Measurements from ENCODE around the gene IGFBP1.

IGFBP1 gene

DNA sequence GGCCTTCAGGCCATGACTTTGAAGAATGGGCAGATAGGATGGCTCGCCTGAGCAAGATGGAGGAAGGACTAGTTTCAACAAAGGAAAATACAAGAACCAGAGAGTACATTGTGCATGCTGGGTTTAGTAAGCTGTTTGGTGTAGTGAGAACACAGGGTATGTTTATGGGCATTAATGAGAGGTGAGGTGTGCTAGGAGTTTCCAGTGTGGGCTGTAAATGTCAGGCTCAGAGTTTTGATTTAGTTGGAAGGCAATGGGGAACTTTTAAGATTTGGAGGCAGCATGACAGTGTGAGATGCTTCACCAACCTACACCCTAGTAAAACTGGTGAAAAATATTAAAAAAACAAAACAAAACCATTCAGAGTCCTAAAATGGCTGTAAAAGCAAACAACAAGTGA lies 13.3 kb downstream of the IGFBP1 start:
- no peak for DNase-seq (ENCODE audit: low read depth in 4 of 4, low spot score in 1 of 4)

- DNase-seq (ENCODE audit: low read depth in 4 of 4, low spot score in 1 of 4), result no peak
Measured at GRCh38 chr7:45902820-45903219, 14.5 kb downstream of the IGFBP1 start.

- DNase-seq (ENCODE audit: low read depth in 4 of 4, low spot score in 1 of 4), result no peak
Measured at GRCh38 chr7:45909561-45909960, 21.3 kb downstream of the IGFBP1 start.

DNA sequence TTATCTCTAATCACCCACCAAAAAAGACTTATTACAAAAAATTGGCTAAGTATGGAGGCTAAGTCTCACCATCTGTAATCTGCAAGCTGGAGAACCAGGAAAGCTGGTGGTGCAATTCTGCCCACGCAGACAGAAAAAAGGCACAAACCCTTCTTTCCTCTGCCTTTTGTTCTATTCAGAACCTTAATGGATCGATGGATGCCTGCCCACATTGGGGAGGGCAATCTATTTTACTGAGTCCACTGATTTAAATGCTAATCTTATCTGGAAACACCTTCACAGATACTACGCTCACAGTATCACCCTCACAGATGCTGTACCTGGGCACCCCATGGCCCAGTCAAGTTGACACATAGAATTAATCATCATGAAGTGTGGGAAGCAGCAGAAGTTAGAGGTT lies 22.6 kb downstream of the IGFBP1 start:
- no peak for DNase-seq (ENCODE audit: low read depth in 4 of 4, low spot score in 1 of 4)

DNA sequence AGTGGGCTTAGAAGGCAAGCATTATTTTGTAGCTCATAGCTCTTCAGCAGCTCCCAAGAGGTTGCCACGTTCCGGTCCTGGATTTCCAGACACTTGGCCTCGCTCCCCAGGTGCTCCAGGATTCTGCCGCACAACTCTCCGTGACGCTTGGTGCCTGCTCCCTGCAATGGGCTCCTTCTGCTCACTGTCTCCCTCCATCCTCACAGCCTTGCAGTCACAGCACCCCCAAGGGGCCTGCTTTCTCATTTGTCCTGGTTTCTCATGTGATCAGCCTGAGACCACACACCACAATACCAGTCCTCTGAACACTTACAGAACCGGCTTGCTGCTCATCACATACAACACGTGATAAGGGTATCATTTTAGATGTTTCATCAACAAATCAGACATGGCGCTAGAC lies 23.0 kb downstream of the IGFBP1 start:
- DNase-seq (ENCODE audit: low read depth in 4 of 4, low spot score in 1 of 4), result no peak

GRCh38 chr7:45912972-45913371 lies 24.7 kb downstream of the IGFBP1 start:
- DNase-seq (ENCODE audit: low read depth in 4 of 4, low spot score in 1 of 4), result no peak

DNA sequence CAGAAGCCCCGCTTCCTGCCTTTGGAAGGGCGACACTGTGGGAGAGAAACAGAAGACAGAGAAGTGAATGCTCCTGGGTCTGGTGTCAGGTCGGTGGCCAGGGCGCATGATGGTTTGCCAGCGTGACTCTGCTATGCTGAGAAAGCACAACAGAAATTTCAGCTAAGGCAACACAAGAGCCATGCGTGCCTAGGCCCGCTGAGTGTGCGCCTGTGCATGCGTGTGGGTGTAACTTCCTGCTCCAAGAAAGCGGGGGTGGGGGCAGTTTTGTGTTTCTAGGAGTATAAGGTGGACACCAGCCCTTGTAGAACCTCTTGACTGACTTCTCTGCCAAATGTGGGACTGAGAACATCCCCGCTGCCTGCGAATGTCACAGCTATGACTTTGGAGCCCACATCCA lies 26.6 kb downstream of the IGFBP1 start:
- no peak for DNase-seq (ENCODE audit: low read depth in 4 of 4, low spot score in 1 of 4)

DNA sequence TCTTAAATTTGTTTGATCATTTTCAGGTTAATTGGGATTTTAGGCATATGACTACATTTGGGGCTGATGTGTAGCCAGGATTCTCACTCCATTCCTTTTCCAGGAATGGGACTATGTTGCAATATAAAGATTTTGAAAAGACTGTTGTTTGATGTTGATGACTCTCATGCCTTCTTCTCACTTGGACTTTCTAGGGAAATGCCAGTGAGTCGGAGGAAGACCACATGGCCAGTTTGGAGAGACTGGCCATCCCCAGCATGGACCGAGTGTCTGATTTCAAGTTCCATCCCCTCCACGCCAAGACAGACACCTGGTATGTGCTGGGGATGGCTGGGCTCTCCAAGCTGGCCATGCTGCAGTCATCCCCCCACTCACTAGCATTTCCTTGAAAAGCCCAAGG lies 27.3 kb downstream of the IGFBP1 start:
- no peak for DNase-seq (ENCODE audit: low read depth in 4 of 4, low spot score in 1 of 4)

- DNase-seq (ENCODE audit: low read depth in 4 of 4, low spot score in 1 of 4), result no peak
Measured at GRCh38 chr7:45917064-45917463, 28.8 kb downstream of the IGFBP1 start.

GRCh38 chr7:45917658-45918057 lies 29.4 kb downstream of the IGFBP1 start:
- peak; percentile 59 to 74 (median 66) for DNase-seq (ENCODE audit: low read depth in 4 of 4, low spot score in 1 of 4)

DNA sequence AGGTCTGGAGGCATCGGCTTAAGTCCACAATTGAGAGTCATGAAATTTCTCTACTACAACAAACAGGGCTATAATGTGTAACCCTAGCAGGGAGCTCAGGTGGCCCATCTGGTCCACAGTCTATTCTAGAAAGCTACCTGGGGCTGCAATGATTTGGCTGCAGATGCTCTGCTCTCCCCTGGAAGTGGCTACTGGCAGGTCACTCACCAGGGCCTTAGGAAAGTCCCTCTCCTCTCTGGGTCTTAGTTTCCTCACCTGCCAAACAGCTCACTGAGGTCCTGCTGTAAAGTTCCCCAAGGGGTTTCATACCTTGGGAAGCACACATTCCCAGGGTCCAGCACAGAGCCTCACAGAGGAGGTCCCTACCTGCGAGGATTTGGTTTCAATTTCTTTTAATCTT lies 30.3 kb downstream of the IGFBP1 start:
- no peak for DNase-seq (ENCODE audit: low read depth in 4 of 4, low spot score in 1 of 4)

DNA sequence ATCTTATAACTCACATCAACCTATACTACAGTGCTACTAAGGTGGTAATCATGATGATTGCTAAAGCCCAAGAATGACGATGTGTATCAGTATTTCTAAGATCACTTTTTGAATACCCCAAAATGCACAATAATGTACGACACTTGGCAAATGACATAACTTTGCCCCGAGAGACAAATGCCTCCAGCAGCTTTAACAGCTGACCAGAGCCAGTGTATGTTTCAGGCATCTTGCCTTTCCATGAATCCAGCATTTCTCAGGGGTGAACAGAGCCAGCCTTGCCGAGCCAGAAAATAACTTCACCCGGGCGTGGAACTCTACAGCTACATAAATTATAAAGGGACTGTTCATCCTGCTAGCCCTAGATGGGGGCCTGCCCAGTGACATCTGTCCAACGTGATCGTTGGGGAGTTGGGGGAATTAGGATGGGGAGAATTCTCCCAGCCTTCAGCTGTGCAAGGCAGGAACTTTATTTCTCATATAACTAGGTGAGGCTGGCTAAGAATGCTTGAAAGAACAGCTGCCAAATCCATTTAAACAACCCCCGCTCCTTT lies 31.0 kb downstream of the IGFBP1 start:
- DNase-seq (ENCODE audit: low read depth in 4 of 4, low spot score in 1 of 4), result no peak

DNA sequence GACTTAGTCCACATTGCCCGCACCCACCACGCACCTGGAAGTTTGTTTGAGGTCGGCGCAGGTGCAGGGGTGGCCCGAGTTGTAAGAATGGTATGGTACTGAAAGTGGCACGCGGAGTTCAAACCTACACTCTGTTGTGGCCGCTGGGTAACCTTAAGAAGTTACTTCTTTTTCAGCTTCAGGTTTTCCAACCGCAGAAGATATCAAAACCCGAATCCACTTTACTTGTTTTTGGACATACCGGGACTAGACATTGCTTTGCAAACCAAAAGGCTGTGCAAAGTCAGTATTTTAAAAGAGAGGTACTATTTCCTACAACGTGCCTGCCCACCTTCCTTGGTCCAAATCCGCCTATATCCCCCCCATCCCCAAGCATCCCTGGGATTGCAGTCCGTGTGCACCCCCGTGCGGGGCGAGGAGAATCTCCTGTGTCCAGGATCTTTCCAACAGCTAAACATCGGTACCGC lies 31.7 kb downstream of the IGFBP1 start:
- no peak for DNase-seq (ENCODE audit: low read depth in 4 of 4, low spot score in 1 of 4)

- DNase-seq (ENCODE audit: low read depth in 4 of 4, low spot score in 1 of 4), result no peak
Measured at GRCh38 chr7:45920502-45921380, 32.5 kb downstream of the IGFBP1 start, which contains the start of gene IGFBP3. TSS of gene IGFBP3 (minus strand) at chr7:45921272. CDS start at chr7:45921140, 132 bp downstream.

DNA sequence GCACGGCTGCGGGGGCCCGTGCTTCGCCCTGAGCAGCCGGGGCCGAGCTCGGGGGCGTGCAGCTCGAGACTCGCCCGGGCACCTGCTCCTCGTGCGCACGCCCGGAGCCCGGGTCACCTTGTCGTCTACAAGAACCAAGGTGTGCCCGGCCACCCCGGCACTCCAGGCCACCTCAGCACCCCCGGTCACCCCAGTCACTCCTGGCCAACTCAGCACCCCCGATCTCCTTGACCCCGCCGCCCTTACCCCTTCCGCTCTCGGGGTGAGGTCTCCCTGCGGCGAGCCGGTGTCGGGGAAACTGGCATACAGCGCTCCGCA lies 33.1 kb downstream of the IGFBP1 start:
- DNase-seq (ENCODE audit: low read depth in 4 of 4, low spot score in 1 of 4), result no peak

- no peak for DNase-seq (ENCODE audit: low read depth in 4 of 4, low spot score in 1 of 4)
Measured at GRCh38 chr7:45921699-45922519, 33.6 kb downstream of the IGFBP1 start.

GRCh38 chr7:45922810-45923209 lies 34.5 kb downstream of the IGFBP1 start:
- no peak for DNase-seq (ENCODE audit: low read depth in 4 of 4, low spot score in 1 of 4)

DNA sequence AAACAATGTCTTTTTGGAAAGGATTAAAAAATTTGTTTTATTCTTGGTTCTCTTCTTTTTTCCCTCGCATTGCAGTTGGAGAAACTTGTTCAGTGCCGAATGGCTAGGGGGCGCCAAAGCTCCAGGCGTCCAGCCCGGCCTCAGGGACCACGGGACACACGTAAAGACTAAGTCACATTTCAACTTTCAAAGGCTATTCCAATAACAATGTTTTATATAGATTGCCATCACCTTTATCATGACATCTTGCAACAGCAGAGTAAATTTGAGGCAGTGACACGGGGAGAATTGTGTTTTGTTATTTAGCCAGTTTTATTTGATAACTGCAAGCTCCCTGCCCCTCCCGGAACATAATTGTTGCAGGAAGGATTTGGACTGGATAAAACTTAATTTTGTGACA lies 35.0 kb downstream of the IGFBP1 start:
- DNase-seq (ENCODE audit: low read depth in 4 of 4, low spot score in 1 of 4), result peak in 1 of 4 experiments; percentile 23

- DNase-seq (ENCODE audit: low read depth in 4 of 4, low spot score in 1 of 4), result no peak
Measured at GRCh38 chr7:45923818-45924217, 35.5 kb downstream of the IGFBP1 start.

DNA sequence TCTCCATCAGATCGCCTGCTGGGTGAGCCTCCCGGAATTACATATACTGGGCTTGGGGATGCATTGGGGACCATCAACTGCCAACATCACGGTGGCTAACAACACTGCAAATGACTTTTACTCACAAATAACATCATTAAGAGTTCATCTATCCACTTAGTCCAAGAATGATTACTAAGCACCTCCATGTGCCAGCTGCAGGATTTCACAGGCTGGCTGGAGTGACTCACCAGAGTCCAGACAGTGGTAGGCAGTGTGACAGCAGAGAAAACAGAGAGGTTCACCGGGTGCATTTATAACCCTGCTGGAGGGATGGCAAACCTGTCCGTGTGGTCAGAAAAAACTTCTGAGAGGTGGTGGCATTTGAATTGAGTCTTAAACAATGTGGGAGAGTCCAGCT lies 36.0 kb downstream of the IGFBP1 start:
- DNase-seq (ENCODE audit: low read depth in 4 of 4, low spot score in 1 of 4), result no peak

DNA sequence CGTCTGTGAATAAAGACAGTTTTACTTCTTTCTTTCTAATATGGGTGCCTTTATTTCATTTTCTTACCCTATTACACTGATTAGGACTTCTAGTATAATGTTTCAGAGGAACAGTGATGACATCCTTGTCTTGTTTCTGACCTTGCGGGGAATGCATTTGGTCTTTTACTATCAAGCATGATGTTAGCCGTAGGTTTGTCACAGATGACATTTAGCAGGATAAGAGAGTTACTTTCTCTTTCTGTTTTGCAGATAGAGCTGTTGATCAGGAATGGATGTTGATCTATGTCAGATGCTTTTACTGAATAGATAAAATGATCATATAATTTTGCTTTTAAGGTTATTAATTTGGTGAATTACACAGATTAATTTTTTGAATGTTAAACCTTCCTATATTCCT lies 39.4 kb downstream of the IGFBP1 start:
- no peak for DNase-seq (ENCODE audit: low read depth in 4 of 4, low spot score in 1 of 4)

- no peak for DNase-seq (ENCODE audit: low read depth in 4 of 4, low spot score in 1 of 4)
Measured at GRCh38 chr7:45930967-45931366, 42.7 kb downstream of the IGFBP1 start.

All from stimulated activated CD4-positive, alpha-beta T cell treated with anti-CD3 and anti-CD28 coated beads, Interleukin-1b, Interleukin-23, amount 100 ng/mL, for 24 hours (primary cell).